Measurements from ENCODE around the gene SULT2A1.

Gene SULT2A1

DNA sequence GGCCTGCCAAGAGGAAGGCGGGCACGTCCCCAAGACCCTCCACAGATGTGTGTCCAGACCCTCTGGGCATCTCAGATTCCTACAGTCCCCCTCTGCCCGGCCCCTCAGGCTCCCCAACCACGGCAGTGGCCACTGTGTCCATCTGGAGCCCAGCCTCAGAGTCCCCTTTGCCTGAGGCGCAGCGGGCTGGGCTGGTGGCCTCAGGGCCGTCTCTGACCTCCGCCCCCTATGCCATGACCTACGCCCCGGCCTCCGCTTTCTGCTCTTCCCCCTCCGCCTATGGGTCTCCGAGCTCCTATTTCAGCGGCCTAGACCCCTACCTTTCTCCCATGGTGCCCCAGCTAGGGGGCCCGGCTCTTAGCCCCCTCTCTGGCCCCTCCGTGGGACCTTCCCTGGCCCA lies 46.7 kb downstream of the SULT2A1 start:
- H3K23ac ChIP-seq (ENCODE audit: low read length): no peak overlapping the region
- H3K4me3 ChIP-seq (ENCODE audit: low read depth, low read length): no peak overlapping the region
- no peak overlapping the region for H4K8ac ChIP-seq (ENCODE audit: low read depth, low read length)
- H3K9me3 ChIP-seq (ENCODE audit: insufficient read depth, low read depth, low read length): no peaks in the 10 kb centered on the region
- no peak overlapping the region for H3K18ac ChIP-seq (ENCODE audit: low read length)
- no peak overlapping the region for H3K9ac ChIP-seq (ENCODE audit: low read length)
- H3K4me2 ChIP-seq (ENCODE audit: low read length): no peak overlapping the region
- H3K79me2 ChIP-seq (ENCODE audit: control insufficient read depth, insufficient read depth, low read length, poor library complexity): no peaks in the 10 kb centered on the region
- H2BK5ac ChIP-seq (ENCODE audit: low read depth, low read length, poor library complexity): no peak overlapping the region
- DNase-seq: no peak
- no peaks in the 10 kb centered on the region for H3K27me3 ChIP-seq (ENCODE audit: insufficient read depth, low read length)
- no peak overlapping the region for H2AK5ac ChIP-seq (ENCODE audit: low read length)
- no peaks in the 10 kb centered on the region for H3K79me1 ChIP-seq (ENCODE audit: low read length)
- H4K91ac ChIP-seq (ENCODE audit: low read depth, low read length): no peak overlapping the region
- no CpG with 5 or more reads among the region's 16 CpGs for WGBS (ENCODE audit: extremely low coverage, insufficient coverage, insufficient read length)
- no peaks in the 10 kb centered on the region for H3K4me1 ChIP-seq (ENCODE audit: control insufficient read depth in 1 of 2, insufficient read depth in 2 of 2, low read length in 2 of 2)
- no peak overlapping the region for H2BK12ac ChIP-seq (ENCODE audit: low read length)
- H3K14ac ChIP-seq (ENCODE audit: low read length): no peak overlapping the region
- H3K36me3 ChIP-seq (ENCODE audit: control insufficient read depth in 1 of 2, insufficient read depth in 2 of 2, low read length in 2 of 2): no peaks in the 10 kb centered on the region
- no peak overlapping the region for H2BK120ac ChIP-seq (ENCODE audit: insufficient read depth, low read length, poor library complexity)
- no peak overlapping the region for H4K12ac ChIP-seq (ENCODE audit: low read depth, low read length)
- H3K4ac ChIP-seq (ENCODE audit: low read depth, low read length): no peak overlapping the region
- no peak overlapping the region for H2AFZ ChIP-seq (ENCODE audit: insufficient read depth, low read length, poor library complexity)
- no peak overlapping the region for H3K27ac ChIP-seq (ENCODE audit: low read depth, low read length)

DNA sequence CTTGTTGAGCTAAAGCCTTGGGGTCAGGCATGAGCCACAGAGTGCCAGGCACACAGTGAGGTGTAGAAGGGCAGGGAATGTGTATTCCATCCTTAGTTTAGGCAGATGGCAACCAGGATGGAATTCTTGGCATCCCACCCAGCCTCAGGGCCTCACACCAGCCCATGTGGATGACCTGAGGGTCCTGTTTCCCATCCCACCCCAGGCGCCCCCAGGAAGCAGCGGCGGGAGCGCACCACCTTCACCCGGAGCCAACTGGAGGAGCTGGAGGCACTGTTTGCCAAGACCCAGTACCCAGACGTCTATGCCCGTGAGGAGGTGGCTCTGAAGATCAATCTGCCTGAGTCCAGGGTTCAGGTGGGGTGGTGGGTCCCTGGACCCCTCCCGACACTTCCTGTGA lies 50.1 kb downstream of the SULT2A1 start:
- Histone ChIP-seq H3K14ac (ENCODE audit: low read length) (no peak overlapping the region), H3K23ac (ENCODE audit: low read length) (no peak overlapping the region), H3K9ac (ENCODE audit: low read length) (no peak overlapping the region), H3K4me1 (ENCODE audit: control insufficient read depth in 1 of 2, insufficient read depth in 2 of 2, low read length in 2 of 2) (no peaks in the 10 kb centered on the region), H2AK5ac (ENCODE audit: low read length) (no peak overlapping the region), H4K8ac (ENCODE audit: low read depth, low read length) (no peak overlapping the region), H3K4ac (ENCODE audit: low read depth, low read length) (no peak overlapping the region), H3K27me3 (ENCODE audit: insufficient read depth, low read length) (no peaks in the 10 kb centered on the region), H3K4me3 (ENCODE audit: low read depth, low read length) (no peak overlapping the region), H2BK12ac (ENCODE audit: low read length) (no peak overlapping the region), H4K91ac (ENCODE audit: low read depth, low read length) (no peak overlapping the region), H2BK120ac (ENCODE audit: insufficient read depth, low read length, poor library complexity) (no peak overlapping the region), H3K36me3 (ENCODE audit: control insufficient read depth in 1 of 2, insufficient read depth in 2 of 2, low read length in 2 of 2) (no peaks in the 10 kb centered on the region), H3K79me2 (ENCODE audit: control insufficient read depth, insufficient read depth, low read length, poor library complexity) (no peaks in the 10 kb centered on the region), H2BK5ac (ENCODE audit: low read depth, low read length, poor library complexity) (no peak overlapping the region), H3K79me1 (ENCODE audit: low read length) (no peaks in the 10 kb centered on the region), H3K27ac (ENCODE audit: low read depth, low read length) (no peak overlapping the region), H4K12ac (ENCODE audit: low read depth, low read length) (no peak overlapping the region), H3K18ac (ENCODE audit: low read length) (no peak overlapping the region), H3K9me3 (ENCODE audit: insufficient read depth, low read depth, low read length) (no peaks in the 10 kb centered on the region), H3K4me2 (ENCODE audit: low read length) (no peak overlapping the region), H2AFZ (ENCODE audit: insufficient read depth, low read length, poor library complexity) (no peak overlapping the region)
- no CpG with 5 or more reads among the region's 8 CpGs for WGBS (ENCODE audit: extremely low coverage, insufficient coverage, insufficient read length)
- no peak for DNase-seq

DNA sequence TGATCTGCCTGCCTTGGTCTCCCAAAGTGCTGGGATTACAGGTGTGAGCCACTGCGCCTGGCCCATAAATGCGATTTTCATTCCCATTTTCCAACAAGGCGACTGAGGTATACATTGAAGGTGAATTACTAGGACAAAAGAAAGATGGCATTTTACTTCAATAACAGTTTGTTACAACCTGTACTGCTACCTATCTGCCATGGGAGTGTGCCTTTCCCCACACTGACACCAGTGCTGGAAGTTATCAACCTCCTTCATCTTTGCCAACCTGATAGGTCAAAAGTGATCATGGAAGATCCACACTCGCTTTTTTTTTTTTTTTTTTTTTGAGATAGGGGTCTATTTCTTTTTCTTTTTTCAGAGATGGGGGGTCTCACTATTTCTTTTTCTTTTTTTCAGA lies 53.4 kb downstream of the SULT2A1 start:
- Histone ChIP-seq H3K27me3 (ENCODE audit: insufficient read depth, low read length) (no peaks in the 10 kb centered on the region), H3K9ac (ENCODE audit: low read length) (no peak overlapping the region), H2BK120ac (ENCODE audit: insufficient read depth, low read length, poor library complexity) (no peak overlapping the region), H3K4me2 (ENCODE audit: low read length) (no peak overlapping the region), H4K12ac (ENCODE audit: low read depth, low read length) (no peak overlapping the region), H3K27ac (ENCODE audit: low read depth, low read length) (no peak overlapping the region), H3K18ac (ENCODE audit: low read length) (no peak overlapping the region), H3K36me3 (ENCODE audit: control insufficient read depth in 1 of 2, insufficient read depth in 2 of 2, low read length in 2 of 2) (no peaks in the 10 kb centered on the region), H3K23ac (ENCODE audit: low read length) (no peak overlapping the region), H2BK5ac (ENCODE audit: low read depth, low read length, poor library complexity) (no peak overlapping the region), H2BK12ac (ENCODE audit: low read length) (no peak overlapping the region), H3K14ac (ENCODE audit: low read length) (no peak overlapping the region), H3K79me2 (ENCODE audit: control insufficient read depth, insufficient read depth, low read length, poor library complexity) (no peaks in the 10 kb centered on the region), H2AK5ac (ENCODE audit: low read length) (no peak overlapping the region), H3K4me1 (ENCODE audit: control insufficient read depth in 1 of 2, insufficient read depth in 2 of 2, low read length in 2 of 2) (no peaks in the 10 kb centered on the region), H2AFZ (ENCODE audit: insufficient read depth, low read length, poor library complexity) (no peak overlapping the region), H4K8ac (ENCODE audit: low read depth, low read length) (no peak overlapping the region), H3K9me3 (ENCODE audit: insufficient read depth, low read depth, low read length) (no peaks in the 10 kb centered on the region), H3K4ac (ENCODE audit: low read depth, low read length) (no peak overlapping the region), H4K91ac (ENCODE audit: low read depth, low read length) (no peak overlapping the region), H3K79me1 (ENCODE audit: low read length) (no peaks in the 10 kb centered on the region), H3K4me3 (ENCODE audit: low read depth, low read length) (no peak overlapping the region)
- DNase-seq: no peak
- WGBS (ENCODE audit: extremely low coverage, insufficient coverage, insufficient read length): no CpG with 5 or more reads among the region's 4 CpGs

DNA sequence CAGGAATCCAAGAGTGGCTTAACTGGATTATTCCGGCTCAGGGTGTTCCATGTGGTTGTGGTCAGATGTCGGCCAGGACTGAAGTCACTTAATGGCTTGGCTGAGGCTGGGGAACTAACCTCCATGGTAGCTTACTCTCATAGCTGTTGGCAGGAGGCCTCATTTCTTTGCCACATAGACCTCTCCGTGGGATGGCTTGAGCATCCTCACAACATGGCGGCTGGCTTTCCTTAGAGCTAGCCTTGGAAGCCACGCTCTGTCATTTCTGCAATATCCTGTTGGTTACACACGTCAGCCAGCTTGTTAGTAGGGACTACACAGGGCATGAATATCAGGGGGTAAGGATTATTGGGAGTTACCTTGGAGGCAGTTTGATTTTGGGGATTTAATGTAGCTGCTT lies 59.3 kb downstream of the SULT2A1 start:
- Histone ChIP-seq H3K9ac (ENCODE audit: low read length) (no peak overlapping the region), H2BK120ac (ENCODE audit: insufficient read depth, low read length, poor library complexity) (no peak overlapping the region), H3K4me2 (ENCODE audit: low read length) (no peak overlapping the region), H3K4me1 (ENCODE audit: control insufficient read depth in 1 of 2, insufficient read depth in 2 of 2, low read length in 2 of 2) (no peaks in the 10 kb centered on the region), H3K4ac (ENCODE audit: low read depth, low read length) (no peak overlapping the region), H3K27me3 (ENCODE audit: insufficient read depth, low read length) (no peaks in the 10 kb centered on the region), H3K4me3 (ENCODE audit: low read depth, low read length) (no peak overlapping the region), H2AK5ac (ENCODE audit: low read length) (no peak overlapping the region), H3K36me3 (ENCODE audit: control insufficient read depth in 1 of 2, insufficient read depth in 2 of 2, low read length in 2 of 2) (no peaks in the 10 kb centered on the region), H3K27ac (ENCODE audit: low read depth, low read length) (no peak overlapping the region), H3K18ac (ENCODE audit: low read length) (no peak overlapping the region), H3K23ac (ENCODE audit: low read length) (no peak overlapping the region), H4K8ac (ENCODE audit: low read depth, low read length) (no peak overlapping the region), H3K79me2 (ENCODE audit: control insufficient read depth, insufficient read depth, low read length, poor library complexity) (no peaks in the 10 kb centered on the region), H2BK5ac (ENCODE audit: low read depth, low read length, poor library complexity) (no peak overlapping the region), H3K14ac (ENCODE audit: low read length) (no peak overlapping the region), H2AFZ (ENCODE audit: insufficient read depth, low read length, poor library complexity) (no peak overlapping the region), H4K12ac (ENCODE audit: low read depth, low read length) (no peak overlapping the region), H3K79me1 (ENCODE audit: low read length) (no peaks in the 10 kb centered on the region), H4K91ac (ENCODE audit: low read depth, low read length) (no peak overlapping the region), H2BK12ac (ENCODE audit: low read length) (no peak overlapping the region), H3K9me3 (ENCODE audit: insufficient read depth, low read depth, low read length) (no peaks in the 10 kb centered on the region)
- WGBS (ENCODE audit: extremely low coverage, insufficient coverage, insufficient read length): no CpG with 5 or more reads among the region's 6 CpGs
- no peak for DNase-seq

All from trophoblast cell (in vitro differentiated cells and primary cell).